RCC 7860 (cell line): ENCODE results near the gene CLCN4.

ENCODE experiments used
- DNase-seq: peaks from one replicate; pipeline ENCODE4 v3.0.0-alpha.2; 2015; ENCODE audit warnings: low spot score
- FAIRE-seq: peaks from 2 replicates; lab custom pipeline; 2012; peaks lifted over from hg19 to GRCh38; lab: Jason Lieb, UNC

The CLCN4 gene

GRCh38 chrX:10189317-10190268 is 32.8 kb downstream of the CLCN4 start:
- DNase-seq (peak; percentile 27), FAIRE-seq (no peak)

DNA sequence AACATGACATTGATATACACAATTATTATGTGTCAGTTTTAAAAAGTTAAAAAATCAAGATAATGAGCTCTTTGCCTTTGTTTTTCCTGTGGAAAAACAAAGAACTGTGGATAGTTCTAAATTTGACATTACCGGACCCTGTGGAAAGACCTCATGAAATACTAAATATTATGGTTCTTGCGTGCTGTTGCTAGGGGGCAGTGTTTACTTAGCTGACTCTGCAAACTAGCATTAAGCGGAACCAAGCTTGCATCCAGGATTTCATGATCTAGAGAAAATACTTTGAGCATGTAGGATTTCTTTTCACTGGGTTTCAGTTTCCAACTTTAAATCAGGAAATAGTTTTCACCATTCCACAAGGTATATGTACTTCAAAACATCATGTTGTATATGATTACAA is 33.6 kb downstream of the CLCN4 start:
- DNase-seq: peak; percentile 64
- peak; percentile 77 for FAIRE-seq

DNA sequence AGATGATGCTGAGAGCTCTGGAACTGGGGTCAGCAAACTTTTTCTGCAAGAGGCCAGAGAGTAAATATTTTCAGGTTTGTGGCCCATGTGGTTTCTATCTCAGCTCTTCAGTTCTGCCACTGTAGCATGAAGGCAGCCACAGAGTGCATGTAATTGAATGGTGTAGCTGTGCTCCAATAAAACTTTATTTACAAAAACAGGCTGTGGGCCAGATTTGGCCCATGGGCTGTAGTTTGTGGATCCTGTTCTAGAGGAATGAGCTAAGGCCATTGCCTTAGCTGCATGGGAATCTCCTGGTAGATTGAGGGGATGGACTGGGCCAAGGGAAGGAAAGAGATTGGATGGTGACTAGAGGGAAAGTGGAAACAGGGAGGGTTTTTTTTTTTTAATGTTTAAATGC is 36.8 kb downstream of the CLCN4 start:
- no peak for DNase-seq
- no peak for FAIRE-seq

GRCh38 chrX:10195425-10195824 is 38.6 kb downstream of the CLCN4 start:
- FAIRE-seq (no peak), DNase-seq (no peak)

DNA sequence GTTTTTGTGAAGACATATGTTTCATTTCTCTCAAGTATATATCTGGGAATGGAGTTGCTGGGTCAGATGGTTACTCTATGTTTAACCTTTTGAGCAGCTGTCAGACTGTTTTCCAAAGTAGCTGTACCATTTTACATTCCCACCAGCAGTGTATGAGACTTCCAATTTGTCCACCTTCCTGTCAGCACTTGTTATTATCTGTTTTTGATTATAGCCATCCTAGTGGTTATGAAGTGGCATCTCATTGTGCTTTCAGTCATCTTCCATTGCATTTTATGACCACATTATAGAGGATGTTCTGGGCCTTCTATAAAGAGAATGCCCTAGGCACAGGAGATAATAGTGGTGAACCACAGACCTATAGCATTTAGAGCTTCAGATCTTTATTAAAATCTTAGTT is 39.2 kb downstream of the CLCN4 start:
- DNase-seq (no peak), FAIRE-seq (no peak)

DNA sequence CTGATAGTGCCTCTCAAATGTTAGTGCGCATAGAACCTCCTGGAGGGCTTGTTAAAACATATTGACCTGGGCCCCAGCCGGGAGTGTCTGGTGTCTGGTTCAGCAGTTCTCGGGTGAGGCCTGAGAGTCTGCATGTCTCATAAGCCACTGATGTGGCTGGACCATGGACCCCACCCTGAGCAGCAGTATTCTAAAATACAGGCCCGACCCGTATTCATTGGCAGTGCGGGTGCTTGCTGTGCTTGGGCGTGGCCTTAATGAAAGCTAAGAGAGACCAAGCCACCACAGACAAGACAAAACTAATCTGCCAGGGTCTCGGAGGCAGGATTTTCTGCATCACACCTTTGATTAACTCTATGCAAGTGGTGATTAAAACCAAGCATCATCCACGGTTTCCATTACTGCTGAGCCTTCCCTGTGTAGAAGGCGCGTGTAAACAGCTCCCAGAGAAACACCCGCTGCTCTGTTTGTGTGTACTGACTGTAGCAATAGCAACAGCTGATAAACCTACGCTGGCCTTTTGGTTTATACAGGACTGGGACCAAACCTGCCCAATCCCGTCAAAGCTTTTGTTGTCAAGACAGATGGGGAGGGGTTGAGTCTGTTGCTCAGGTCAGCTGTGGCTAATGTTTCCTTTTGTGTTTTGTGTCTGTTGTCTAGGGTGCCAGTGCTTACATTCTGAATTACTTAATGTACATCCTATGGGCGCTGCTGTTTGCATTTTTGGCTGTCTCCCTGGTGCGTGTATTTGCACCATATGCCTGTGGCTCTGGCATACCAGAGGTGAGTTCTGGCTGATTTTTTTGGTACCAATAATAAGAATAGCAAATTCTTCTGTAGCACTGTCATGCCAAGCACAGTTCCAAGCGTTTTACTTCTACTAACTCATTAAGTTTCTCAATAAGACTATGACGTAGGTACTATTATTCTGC is 40.8 kb downstream of the CLCN4 start:
- DNase-seq (no peak), FAIRE-seq (no peak)

DNA sequence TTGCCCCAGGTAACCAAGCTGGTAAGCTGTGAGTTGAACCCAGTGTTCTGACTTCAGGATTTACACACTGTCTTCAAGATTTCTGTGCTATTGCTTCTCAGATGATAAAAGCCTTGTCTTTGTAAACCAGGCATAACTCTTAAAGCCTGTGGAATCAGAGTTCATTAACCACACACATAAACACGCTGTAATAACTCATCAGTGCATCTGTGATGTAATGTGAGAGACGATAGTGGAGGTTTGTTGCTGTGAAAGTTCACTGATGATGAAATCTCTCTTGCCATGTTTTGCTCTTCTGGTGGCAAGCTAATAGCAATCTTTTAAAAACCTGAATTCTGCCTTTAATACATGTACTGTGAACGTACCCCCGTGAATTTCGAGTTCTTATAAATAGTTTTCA is 41.5 kb downstream of the CLCN4 start:
- FAIRE-seq (no peak), DNase-seq (no peak)

DNA sequence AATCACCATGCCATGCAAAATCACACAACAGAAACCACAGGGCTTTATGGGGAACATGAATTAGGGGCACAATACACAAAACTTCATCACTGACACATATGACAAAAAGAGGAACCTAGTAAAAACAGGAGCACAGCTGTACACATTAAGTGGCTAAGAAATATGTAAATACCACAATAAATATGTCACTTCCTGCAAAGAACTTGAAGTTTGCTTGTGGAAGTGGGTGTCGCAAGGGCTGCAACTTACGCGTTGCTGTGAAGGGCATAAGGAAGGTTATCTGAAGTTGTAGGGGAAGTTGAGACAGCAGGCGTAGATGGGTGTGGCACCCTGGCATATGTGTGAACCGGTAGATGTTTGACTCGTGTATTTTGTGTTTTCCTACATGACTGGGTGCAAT is 42.4 kb downstream of the CLCN4 start:
- FAIRE-seq (no peak), DNase-seq (no peak)

- FAIRE-seq (no peak), DNase-seq (no peak)
These were observed 46.8 kb downstream of the CLCN4 start for GRCh38 chrX:10203617-10204016.

DNA sequence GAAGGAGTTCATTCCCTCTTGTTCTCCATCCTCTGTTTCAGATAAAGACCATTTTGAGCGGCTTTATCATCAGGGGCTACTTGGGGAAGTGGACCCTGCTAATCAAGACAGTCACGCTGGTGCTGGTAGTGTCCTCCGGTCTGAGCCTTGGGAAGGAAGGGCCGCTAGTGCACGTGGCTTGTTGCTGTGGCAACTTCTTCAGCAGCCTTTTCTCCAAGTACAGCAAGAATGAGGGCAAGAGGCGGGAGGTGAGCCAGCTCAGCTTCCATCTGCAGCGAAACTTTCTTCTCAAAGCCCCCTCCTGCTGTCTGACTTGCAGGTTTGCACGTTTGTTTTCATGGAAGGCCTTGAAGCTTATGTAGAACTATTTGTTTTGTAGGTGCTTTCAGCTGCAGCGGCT is 49.5 kb downstream of the CLCN4 start:
- DNase-seq: no peak
- no peak for FAIRE-seq

DNA sequence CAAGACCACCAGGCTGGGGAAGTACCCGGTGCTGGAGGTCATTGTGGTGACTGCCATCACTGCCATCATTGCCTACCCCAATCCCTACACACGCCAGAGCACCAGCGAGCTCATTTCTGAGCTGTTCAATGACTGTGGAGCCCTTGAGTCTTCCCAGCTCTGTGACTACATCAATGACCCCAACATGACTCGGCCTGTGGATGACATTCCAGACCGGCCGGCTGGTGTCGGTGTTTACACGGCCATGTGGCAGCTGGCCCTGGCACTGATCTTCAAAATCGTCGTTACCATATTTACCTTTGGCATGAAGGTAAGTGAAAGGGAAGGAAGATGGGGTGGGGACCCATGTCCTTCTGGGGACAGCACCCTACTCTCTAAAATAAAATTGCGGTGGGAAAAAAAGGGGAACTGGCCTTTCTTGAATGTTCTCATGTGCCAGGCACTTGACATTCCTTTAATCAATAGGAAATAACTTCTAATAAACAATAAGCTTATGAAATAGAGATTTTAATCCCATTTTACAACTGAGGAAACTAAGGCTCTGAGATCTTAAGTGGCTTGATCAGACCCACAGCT is 51.6 kb downstream of the CLCN4 start:
- FAIRE-seq (no peak), DNase-seq (no peak)

DNA sequence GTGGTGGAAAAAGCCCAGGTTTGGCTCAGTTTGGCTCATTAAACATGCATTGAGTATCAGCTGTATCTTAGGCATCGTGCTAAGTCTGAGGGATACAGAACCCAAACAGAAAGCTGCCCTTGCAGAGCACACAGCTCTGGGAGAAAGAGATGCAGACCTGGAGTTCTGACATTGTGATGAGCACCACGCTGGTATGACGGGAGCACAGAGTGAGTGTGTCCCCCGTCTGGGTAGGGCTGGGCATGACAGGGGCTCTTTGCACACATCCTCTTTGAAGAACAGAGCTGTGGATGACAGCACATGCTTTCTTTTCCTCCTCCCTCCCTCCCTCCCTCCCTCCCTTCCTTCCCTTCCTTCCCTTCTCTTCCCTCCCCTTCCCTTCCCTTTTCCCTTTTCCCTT is 52.2 kb downstream of the CLCN4 start:
- DNase-seq: no peak
- FAIRE-seq: no peak

GRCh38 chrX:10212395-10212794 is 55.6 kb downstream of the CLCN4 start:
- DNase-seq (no peak), FAIRE-seq (no peak)

- no peak for DNase-seq
- no peak for FAIRE-seq
These were observed 56.9 kb downstream of the CLCN4 start for GRCh38 chrX:10213716-10214115.

- DNase-seq (no peak), FAIRE-seq (no peak)
These were observed 59.4 kb downstream of the CLCN4 start for GRCh38 chrX:10216208-10216607.

DNA sequence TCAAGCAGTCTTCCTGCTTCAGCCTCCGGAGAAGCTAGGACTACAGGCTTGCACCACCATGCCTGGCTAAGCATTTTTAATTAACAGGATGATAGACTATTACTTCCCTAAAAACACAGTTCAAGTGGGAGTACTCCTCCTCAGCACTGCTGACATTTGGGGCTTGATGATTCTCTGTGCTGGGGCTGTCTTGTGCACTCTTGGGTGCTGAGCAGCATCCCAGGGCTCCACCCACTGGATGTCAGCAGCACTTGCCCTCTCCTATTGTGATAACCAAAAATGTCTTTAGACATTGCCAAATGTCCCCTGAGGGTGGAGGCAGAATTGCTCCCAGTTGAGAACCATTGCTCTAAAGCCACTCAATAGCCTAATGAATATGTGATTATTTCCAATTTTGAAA is 60.4 kb downstream of the CLCN4 start:
- DNase-seq (no peak), FAIRE-seq (no peak)

DNA sequence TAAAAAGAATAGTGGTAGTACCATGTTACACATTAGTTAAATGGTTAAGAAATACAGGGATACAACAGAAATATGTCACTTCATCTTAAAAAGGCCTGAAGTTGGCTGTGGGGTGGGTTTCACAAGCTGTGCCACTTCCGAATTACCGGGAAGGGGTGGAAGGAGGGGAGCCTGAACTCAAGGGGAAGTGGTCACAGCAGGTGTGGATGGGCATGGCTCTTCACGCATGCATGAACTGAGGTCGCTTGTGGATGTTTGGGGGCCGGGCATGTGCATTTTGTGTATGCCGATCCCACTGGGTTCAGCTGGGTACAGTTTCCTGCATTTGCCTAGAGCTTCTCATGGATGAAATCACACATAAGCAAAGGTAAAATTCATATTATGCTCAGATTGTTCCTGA is 64.9 kb downstream of the CLCN4 start:
- DNase-seq (no peak), FAIRE-seq (no peak)

DNA sequence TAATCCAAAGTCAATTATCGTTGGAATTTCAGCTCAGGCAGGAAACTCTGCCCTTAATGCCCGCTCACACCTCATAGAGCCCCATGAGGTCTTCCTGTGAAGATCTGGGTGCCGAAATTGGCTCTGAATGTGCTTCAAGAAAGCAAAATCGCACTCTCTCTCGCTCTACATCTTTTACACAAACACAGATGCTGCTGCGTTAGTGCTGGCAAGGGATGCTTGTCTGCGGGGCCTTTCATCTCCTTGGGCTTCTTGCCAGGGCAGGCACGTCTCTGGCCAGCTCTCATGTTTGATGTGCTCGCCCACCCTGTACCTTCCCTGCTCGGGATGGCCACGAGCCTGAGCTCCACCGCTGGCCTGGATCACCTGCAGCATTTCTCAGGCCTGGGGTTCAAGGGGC is 66.5 kb downstream of the CLCN4 start:
- DNase-seq (no peak), FAIRE-seq (no peak)

DNA sequence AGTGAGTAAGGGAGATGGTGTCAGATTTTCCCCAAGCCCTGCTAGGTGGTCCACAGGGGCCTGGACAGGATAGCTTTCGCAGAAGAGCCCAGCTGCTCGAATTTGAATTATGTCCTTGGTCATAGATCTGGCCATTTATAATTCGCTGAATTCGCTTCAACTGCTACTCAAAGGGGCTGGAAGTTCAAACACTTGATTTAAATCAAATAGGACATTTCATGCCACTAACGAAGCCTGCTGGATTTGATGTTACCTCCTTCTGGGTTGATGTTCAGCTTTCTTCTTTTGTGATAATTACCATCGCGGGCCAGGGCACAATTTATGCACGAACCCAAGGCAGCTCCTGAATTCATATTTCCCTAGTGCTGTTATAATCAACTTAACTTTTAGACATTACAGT is 67.0 kb downstream of the CLCN4 start:
- DNase-seq: no peak
- no peak for FAIRE-seq

GRCh38 chrX:10230222-10230621 is 73.4 kb downstream of the CLCN4 start:
- FAIRE-seq: no peak
- no peak for DNase-seq

DNA sequence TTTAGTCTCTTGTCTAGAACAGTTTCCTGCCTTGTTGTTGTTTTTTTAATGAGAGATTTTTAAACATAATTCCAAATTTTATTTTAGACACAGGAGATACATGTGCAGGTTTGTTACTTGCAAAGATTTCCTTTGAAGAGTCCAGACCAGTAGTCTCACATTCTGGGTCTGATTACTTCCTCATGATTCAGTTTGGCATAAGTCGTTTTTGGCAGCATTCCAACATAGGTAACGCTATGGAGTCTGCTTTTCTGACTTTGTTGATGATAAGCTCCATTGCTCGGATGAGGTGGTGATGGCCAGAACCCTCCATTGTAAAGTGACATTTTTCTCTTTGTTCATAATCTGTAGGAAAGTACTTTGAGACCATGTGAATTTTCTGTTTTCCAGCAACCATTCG is 74.7 kb downstream of the CLCN4 start:
- peak; percentile 78 for FAIRE-seq
- peak; percentile 30 for DNase-seq
